ENCODE measurements around the gene JAKMIP1.

GRCh38 chr4:6180841-6181631 lies 19.3 kb downstream of the JAKMIP1 start:
- TF ChIP-seq ZNF274 (IDR thresholded peaks at IDR 0.05; ENCODE audit: low read depth, low read length) (no peak), SUZ12 (IDR thresholded peaks at IDR 0.05; ENCODE audit: extremely low read depth, insufficient read depth, insufficient read length) (no peak)

Measured in NT2/D1 (cell line).